ENCODE measurements around the gene GTF3A.

The GTF3A gene

DNA sequence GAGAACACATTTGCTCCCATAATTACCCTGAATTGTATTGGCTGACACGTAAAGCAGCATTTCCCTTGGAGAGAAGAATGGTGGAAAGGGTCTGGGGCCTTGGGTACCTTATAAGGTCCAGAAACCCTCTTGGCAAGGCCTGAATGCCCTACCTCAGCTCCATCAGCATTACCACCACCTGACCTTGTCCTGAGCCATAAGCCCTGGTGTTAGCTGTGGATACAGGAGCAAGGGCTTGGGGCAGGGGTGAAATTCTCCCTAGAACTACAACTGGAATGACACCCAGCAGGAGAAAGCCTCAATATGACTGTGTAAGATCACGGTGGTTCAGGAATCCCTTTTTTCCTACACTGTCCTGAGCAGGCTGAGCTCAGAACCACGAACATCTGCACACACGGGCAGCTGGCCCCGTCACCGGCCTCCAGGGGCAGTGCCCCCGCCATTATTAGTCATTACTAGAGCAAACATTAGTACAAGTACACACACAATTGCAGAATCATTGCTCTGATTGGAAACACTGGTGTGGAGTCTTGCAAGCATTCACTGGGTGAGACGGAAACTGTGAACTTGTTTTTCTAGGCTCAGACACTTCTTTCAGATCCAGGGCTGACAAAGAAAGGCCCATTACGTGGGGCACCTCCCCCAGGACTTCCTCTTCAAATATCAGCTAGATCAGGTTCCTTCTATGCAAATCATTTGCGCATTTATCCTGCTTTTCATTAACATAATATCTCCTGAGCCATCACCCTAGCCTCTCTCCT is 52.7 kb downstream of the GTF3A start:
- FAIRE-seq (no peak), DNase-seq (ENCODE audit: insufficient read length, low spot score) (no peak)
- TF ChIP-seq POLR2A (IDR thresholded peaks at IDR 0.05; ENCODE audit: low read depth, low read length): no peak

DNA sequence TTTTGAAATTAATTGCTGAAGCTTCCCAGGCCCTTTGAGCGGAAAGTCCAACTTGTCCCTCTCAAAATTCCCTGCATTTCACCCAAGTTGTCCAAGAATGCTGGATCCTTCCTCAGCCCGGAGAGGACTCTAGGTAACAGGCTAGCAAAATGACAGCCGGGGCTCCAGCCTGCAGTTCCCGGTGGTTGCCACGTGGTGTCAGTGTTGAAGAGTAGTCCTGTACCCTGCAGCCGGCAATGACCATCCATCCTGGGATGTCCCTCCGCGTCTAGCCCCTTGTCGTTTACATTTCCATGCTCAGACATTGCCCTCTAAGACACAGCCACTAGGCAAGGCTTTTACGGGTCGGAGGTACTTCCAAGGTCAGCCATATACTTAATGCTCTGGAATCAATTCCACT is 57.3 kb downstream of the GTF3A start:
- peak; percentile 17 for DNase-seq (ENCODE audit: insufficient read length, low spot score)
- FAIRE-seq: no peak

DNA sequence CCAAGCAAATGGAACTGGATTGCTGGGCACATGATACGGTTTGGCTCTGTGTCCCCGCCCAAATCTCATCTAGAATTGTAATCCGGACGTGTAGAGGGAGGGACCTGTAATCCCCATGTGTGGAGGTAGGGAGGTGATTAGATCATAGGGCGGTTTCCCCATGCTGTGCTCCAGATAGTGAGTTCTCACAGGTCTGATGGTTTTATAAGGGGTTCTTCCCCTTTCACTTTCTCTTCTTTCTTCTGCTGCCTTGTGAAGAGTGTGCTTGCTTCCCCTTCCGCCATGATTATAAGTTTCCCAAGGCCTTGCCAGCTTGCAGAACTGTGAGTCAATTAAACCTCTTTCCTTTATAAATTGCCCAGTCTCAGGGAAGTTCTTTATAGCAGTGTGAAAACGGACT is 58.6 kb downstream of the GTF3A start:
- no peak for TF ChIP-seq POLR2A (IDR thresholded peaks at IDR 0.05; ENCODE audit: low read depth, low read length)
- FAIRE-seq (no peak), DNase-seq (ENCODE audit: insufficient read length, low spot score) (no peak)

More for the DNA sequence above, 57.3 kb downstream of the GTF3A start:
- TF ChIP-seq POLR2A (IDR thresholded peaks at IDR 0.05; ENCODE audit: low read depth, low read length): no peak

DNA sequence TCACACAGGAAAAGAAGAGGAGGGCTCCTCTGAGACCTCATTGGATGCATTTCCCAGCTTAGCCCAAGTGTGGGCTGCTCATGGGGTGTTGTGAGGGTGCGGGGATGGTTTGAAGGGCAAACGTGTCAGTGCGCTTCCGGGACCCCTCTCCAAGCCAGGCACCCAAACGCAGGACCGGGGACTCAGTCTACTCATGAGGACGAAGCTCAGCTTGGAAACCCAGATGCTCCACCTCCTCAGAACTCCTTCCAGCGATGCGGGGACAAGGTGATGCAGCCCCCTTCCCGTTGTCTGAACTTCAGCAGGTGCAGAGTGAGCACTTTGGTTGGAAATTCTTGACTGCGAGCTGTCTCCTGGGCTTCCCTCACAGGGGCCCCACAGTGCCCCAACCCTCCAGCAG is 59.0 kb downstream of the GTF3A start:
- TF ChIP-seq POLR2A (IDR thresholded peaks at IDR 0.05; ENCODE audit: low read depth, low read length): no peak

More for the DNA sequence above, 59.0 kb downstream of the GTF3A start:
- DNase-seq (ENCODE audit: insufficient read length, low spot score) (no peak), FAIRE-seq (no peak)

All from H54 (cell line).